Measurements from ENCODE around the gene MAPK8IP1. TPM values are rescaled to one million over a fixed set of nuclear protein-coding genes. Genes with fewer than 3 reads are reported as not detected.

The MAPK8IP1 gene
- polyA plus RNA-seq, 2 of the 4 experiments (the other 2 are of a cell fraction): 2.6 to 5.8 TPM

GRCh38 chr11:45935349-45936064, 50.1 kb downstream of the MAPK8IP1 start:
- ChIA-PET POLR2A (interaction anchor here (0.7 kb wide), 1 partner anchor 14 kb away, joined by 5 read pairs; no protein-coding TSS in a partner anchor), CTCF (interaction anchor here (0.7 to 1.9 kb wide), 4 partner anchors 11 to 1984 kb away, joined by 3 to 12 read pairs (median 4); no protein-coding TSS in a partner anchor)
- H3K4me2 ChIP-seq: no peak overlapping the region
- no peak overlapping the region for H3K27ac ChIP-seq
- WGBS (ENCODE audit: missing lambda C conversion rate): 87% methylated on average over 8 of the region's 8 CpGs
- no peak overlapping the region for H3K4me3 ChIP-seq
- FAIRE-seq: no peak
- no peaks in the 10 kb centered on the region for H3K9me3 ChIP-seq
- no peak for DNase-seq (ENCODE audit: low read depth in 1 of 2, low spot score in 1 of 2)
- TF ChIP-seq JUN (IDR thresholded peaks at IDR 0.05): no peak
- TF ChIP-seq FOSB (CRISPR knock-in tag; IDR thresholded peaks at IDR 0.05): no peak
- TF ChIP-seq TP53 (CRISPR knock-in tag; IDR thresholded peaks at IDR 0.05): no peak
- TF ChIP-seq ZSCAN20 (CRISPR knock-in tag; IDR thresholded peaks at IDR 0.05): no peak
- TF ChIP-seq, protein P1, sequence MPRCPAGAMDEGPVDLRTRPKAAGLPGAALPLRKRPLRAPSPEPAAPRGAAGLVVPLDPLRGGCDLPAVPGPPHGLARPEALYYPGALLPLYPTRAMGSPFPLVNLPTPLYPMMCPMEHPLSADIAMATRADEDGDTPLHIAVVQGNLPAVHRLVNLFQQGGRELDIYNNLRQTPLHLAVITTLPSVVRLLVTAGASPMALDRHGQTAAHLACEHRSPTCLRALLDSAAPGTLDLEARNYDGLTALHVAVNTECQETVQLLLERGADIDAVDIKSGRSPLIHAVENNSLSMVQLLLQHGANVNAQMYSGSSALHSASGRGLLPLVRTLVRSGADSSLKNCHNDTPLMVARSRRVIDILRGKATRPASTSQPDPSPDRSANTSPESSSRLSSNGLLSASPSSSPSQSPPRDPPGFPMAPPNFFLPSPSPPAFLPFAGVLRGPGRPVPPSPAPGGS (IDR thresholded peaks at IDR 0.05): no peak
- no peak for TF ChIP-seq EHF (CRISPR knock-in tag; IDR thresholded peaks at IDR 0.05)
- no peak for TF ChIP-seq SMC3 (IDR thresholded peaks at IDR 0.05)
- TF ChIP-seq MYC (IDR thresholded peaks at IDR 0.05; ENCODE audit: borderline replicate concordance, low read length): no peak
- no peak for ATAC-seq
- H3K4me1 ChIP-seq: no peaks in the 10 kb centered on the region

GRCh38 chr11:45936511-45937054, 51.1 kb downstream of the MAPK8IP1 start:
- CTCF ChIA-PET: interaction anchor here (0.8 to 1.9 kb wide), 2 partner anchors 29 to 94 kb away, joined by 3 to 12 read pairs; no protein-coding TSS in a partner anchor
- POLR2A ChIA-PET: interaction anchor here (0.6 to 1.3 kb wide), 2 partner anchors 14 to 19 kb away, joined by 3 to 6 read pairs; partner anchors contain the start of gene PEX16

DNA sequence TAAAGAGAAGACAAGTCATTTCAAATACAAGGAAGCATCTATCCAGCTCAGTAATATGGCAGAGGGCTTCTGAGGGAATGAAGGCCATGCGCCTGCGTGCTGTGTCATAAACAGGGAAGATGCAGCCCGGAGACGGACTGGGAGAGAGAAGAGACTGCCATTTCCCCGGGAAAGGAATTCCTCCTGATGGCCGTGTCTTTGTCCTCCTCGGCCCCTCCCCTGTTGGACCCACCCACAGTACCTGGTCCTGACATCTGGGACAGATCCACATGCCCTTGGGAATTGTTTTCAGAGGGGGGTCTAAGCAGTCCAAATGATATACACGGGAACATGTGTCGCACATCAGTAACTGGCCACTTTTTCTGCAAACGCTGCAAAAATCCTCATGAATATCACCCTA, 52.5 kb downstream of the MAPK8IP1 start:
- TF ChIP-seq ZFP36 (IDR thresholded peaks at IDR 0.05; ENCODE audit: borderline replicate concordance, partially characterized antibody) (no peak), HEYL (CRISPR knock-in tag; IDR thresholded peaks at IDR 0.05) (no peak), CHD2 (IDR thresholded peaks at IDR 0.05; ENCODE audit: low read length, partially characterized antibody) (no peak), ZSCAN20 (CRISPR knock-in tag; IDR thresholded peaks at IDR 0.05) (no peak), RFX5 (IDR thresholded peaks at IDR 0.05) (no peak), USF2 (IDR thresholded peaks at IDR 0.05) (no peak)
- no peak for DNase-seq (ENCODE audit: low read depth in 1 of 2, low spot score in 1 of 2)

More at GRCh38 chr11:45936511-45937054, 51.1 kb downstream of the MAPK8IP1 start:
- DNase-seq (ENCODE audit: low read depth in 1 of 2, low spot score in 1 of 2) (no peak), ATAC-seq (no peak), FAIRE-seq (no peak)
- WGBS (ENCODE audit: missing lambda C conversion rate): 93% methylated on average over 4 of the region's 4 CpGs
- Histone ChIP-seq H3K9me3 (no peaks in the 10 kb centered on the region), H3K27ac (no peak overlapping the region), H3K4me2 (no peak overlapping the region), H3K4me3 (no peak overlapping the region), H3K4me1 (no peaks in the 10 kb centered on the region)
- TF ChIP-seq CBX8 (IDR thresholded peaks at IDR 0.05) (no peak), MYC (IDR thresholded peaks at IDR 0.05; ENCODE audit: borderline replicate concordance, low read length) (no peak), HOXA7 (CRISPR knock-in tag; IDR thresholded peaks at IDR 0.05) (no peak), TFCP2L1 (CRISPR knock-in tag; IDR thresholded peaks at IDR 0.05) (no peak), SREBF2 (IDR thresholded peaks at IDR 0.05) (no peak), RNF2 (IDR thresholded peaks at IDR 0.05; ENCODE audit: borderline replicate concordance, low read depth) (no peak), HOXB13 (CRISPR knock-in tag; IDR thresholded peaks at IDR 0.05; ENCODE audit: low read depth) (no peak), PHF8 (IDR thresholded peaks at IDR 0.05; ENCODE audit: borderline replicate concordance, low read depth) (no peak), HOXB5 (CRISPR knock-in tag; IDR thresholded peaks at IDR 0.05) (no peak), EP300 (IDR thresholded peaks at IDR 0.05) (no peak), RARB (CRISPR knock-in tag; IDR thresholded peaks at IDR 0.05) (no peak), JUNB (IDR thresholded peaks at IDR 0.05) (no peak), FOXS1 (CRISPR knock-in tag; IDR thresholded peaks at IDR 0.05) (no peak)
- TF ChIP-seq, protein P2, sequence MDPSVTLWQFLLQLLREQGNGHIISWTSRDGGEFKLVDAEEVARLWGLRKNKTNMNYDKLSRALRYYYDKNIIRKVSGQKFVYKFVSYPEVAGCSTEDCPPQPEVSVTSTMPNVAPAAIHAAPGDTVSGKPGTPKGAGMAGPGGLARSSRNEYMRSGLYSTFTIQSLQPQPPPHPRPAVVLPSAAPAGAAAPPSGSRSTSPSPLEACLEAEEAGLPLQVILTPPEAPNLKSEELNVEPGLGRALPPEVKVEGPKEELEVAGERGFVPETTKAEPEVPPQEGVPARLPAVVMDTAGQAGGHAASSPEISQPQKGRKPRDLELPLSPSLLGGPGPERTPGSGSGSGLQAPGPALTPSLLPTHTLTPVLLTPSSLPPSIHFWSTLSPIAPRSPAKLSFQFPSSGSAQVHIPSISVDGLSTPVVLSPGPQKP (IDR thresholded peaks at IDR 0.05; ENCODE audit: low read depth, low read length): no peak
- TF ChIP-seq, protein P3, sequence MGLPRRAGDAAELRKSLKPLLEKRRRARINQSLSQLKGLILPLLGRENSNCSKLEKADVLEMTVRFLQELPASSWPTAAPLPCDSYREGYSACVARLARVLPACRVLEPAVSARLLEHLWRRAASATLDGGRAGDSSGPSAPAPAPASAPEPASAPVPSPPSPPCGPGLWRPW (IDR thresholded peaks at IDR 0.05): no peak
- TF ChIP-seq, protein P4, sequence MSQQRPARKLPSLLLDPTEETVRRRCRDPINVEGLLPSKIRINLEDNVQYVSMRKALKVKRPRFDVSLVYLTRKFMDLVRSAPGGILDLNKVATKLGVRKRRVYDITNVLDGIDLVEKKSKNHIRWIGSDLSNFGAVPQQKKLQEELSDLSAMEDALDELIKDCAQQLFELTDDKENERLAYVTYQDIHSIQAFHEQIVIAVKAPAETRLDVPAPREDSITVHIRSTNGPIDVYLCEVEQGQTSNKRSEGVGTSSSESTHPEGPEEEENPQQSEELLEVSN (IDR thresholded peaks at IDR 0.05; ENCODE audit: borderline replicate concordance, low read depth): no peak

More for the DNA sequence above, 52.5 kb downstream of the MAPK8IP1 start:
- H3K9me3 ChIP-seq: no peaks in the 10 kb centered on the region
- FAIRE-seq (no peak), ATAC-seq (no peak)
- H3K4me2 ChIP-seq: no peak overlapping the region
- WGBS (ENCODE audit: missing lambda C conversion rate): 92% methylated on average over 10 of the region's 10 CpGs
- no peaks in the 10 kb centered on the region for H3K4me1 ChIP-seq
- no peak overlapping the region for H3K27ac ChIP-seq
- CTCF ChIA-PET: no interaction called here
- POLR2A ChIA-PET: no interaction called here
- no peak overlapping the region for H3K4me3 ChIP-seq

Data from A549 (cell line).